GM12878 (cell line): ENCODE measurements around the gene PHKG2. TPM values are rescaled to one million over a fixed set of nuclear protein-coding genes. Genes with fewer than 3 reads are reported as not detected.
A peak's percentile ranks its signal among the peaks of the same experiment; 100 is the strongest.

Source experiments
- ATAC-seq: fragments of 200-7000 bp; cut with Tn5 transposase; 3 replicates; pipeline ENCODE4 v1.9.1; 2020; ENCODE audit warnings: mild to moderate bottlenecking, moderate library complexity
- Bru-seq: library from RNA; stranded (reverse); fragments of 400-500 nt; gene quantifications from one replicate; lab custom pipeline; 2021; lab: Mats Ljungman, UMichigan
- BruChase-seq, 2 experiments: library from RNA; stranded (reverse); fragments of 400-500 nt; gene quantifications; one replicate each; lab custom pipeline; 2021; lab: Mats Ljungman, UMichigan
- BruUV-seq: library from RNA; stranded (reverse); fragments of 400-500 nt; replicated peaks from 2 replicates; lab custom pipeline; 2021; lab: Mats Ljungman, UMichigan
- CTCF ChIA-PET: fragments of 300-600 bp; sonication (Branson Sonifier 250); formaldehyde crosslinking; extraction: SDS; loops from one replicate; lab custom pipeline; 2021; ENCODE audit warnings: inconsistent platforms; lab: Yijun Ruan, JAX
- POLR2A ChIA-PET: fragments of 350-600 bp; formaldehyde crosslinking; extraction: SDS; loops from one replicate; lab custom pipeline; 2021; ENCODE audit warnings: inconsistent platforms; lab: Charles Lee
- RAD21 ChIA-PET: fragments of 300-600 bp; sonication (Branson Sonifier 250); formaldehyde crosslinking; loops from one replicate; lab custom pipeline; 2023; ENCODE audit warnings: antibody characterized with exemption; ENCODE audit not compliant: unreplicated experiment; lab: Charles Lee
- SMC1A ChIA-PET: fragments of 300-600 bp; sonication (Branson Sonifier 250); formaldehyde crosslinking; loops from one replicate; lab custom pipeline; 2023; ENCODE audit not compliant: unreplicated experiment, uncharacterized antibody; lab: Charles Lee
- DNase-seq: peaks from one replicate; pipeline ENCODE4 v3.0.0-alpha.2; 2011; ENCODE audit warnings: low read depth, low spot score
- FAIRE-seq: peaks from 3 replicates; lab custom pipeline; 2011; peaks lifted over from hg19 to GRCh38; lab: Jason Lieb, UNC
- H2AFZ ChIP-seq: 2 replicates; pipeline ENCODE4 v1.6.0; 2011; ENCODE audit warnings: low read depth, low read length, control low read depth; ENCODE audit not compliant: control insufficient read depth
- H3K27ac ChIP-seq: 2 replicates; pipeline ENCODE4 v1.5.1; 2011; ENCODE audit warnings: control low read depth; ENCODE audit not compliant: control insufficient read depth, insufficient read depth
- H3K27me3 ChIP-seq, 2 experiments: replicated peaks in 1 of 2; 2 replicates each; pipeline versions ENCODE4 v1.6.0 to v1.6.1; 2011; ENCODE audit warnings: low read length in 1 of 2; ENCODE audit not compliant: control insufficient read depth in 2 of 2, insufficient read depth in 2 of 2
- H3K36me3 ChIP-seq, 2 experiments: 2 replicates each; pipeline ENCODE4 v1.5.1; 2011; ENCODE audit warnings: low read length in 1 of 2; ENCODE audit not compliant: control insufficient read depth in 2 of 2, insufficient read depth in 2 of 2
- H3K4me1 ChIP-seq: 2 replicates; pipeline ENCODE4 v1.6.1; 2011; ENCODE audit warnings: mild to moderate bottlenecking, low read length, moderate library complexity, mixed read lengths; ENCODE audit not compliant: control insufficient read depth, insufficient read depth
- H3K4me2 ChIP-seq: 2 replicates; pipeline ENCODE4 v1.6.0; 2011; ENCODE audit warnings: control low read depth; ENCODE audit not compliant: control insufficient read depth, insufficient read depth
- H3K4me3 ChIP-seq: fragments of 200-600 bp; sonication (generic); 2 replicates; pipeline ENCODE4 v1.5.1; 2016
- H3K79me2 ChIP-seq: 2 replicates; pipeline ENCODE4 v1.6.0; 2011; ENCODE audit warnings: low read length; ENCODE audit not compliant: control insufficient read depth, insufficient read depth
- H3K9ac ChIP-seq: 2 replicates; pipeline ENCODE4 v1.8.0; 2011; ENCODE audit warnings: low read length, control low read depth, mixed read lengths; ENCODE audit not compliant: control insufficient read depth, insufficient read depth
- H3K9me3 ChIP-seq: replicated peaks from 3 replicates; pipeline ENCODE4 v1.5.1; 2011; ENCODE audit warnings: mild to moderate bottlenecking, low read length; ENCODE audit not compliant: control insufficient read depth, insufficient read depth
- H4K20me1 ChIP-seq: 2 replicates; pipeline ENCODE4 v1.6.0; 2011; ENCODE audit not compliant: control insufficient read depth, insufficient read depth
- CREM ChIP-seq: IDR thresholded peaks from 2 replicates; pipeline ENCODE4 v1.6.1; 2014; ENCODE audit warnings: antibody characterized with exemption, low read depth
- MEF2A ChIP-seq: IDR thresholded peaks from 2 replicates; pipeline ENCODE4 v1.6.1; 2011; ENCODE audit warnings: low read depth, mild to moderate bottlenecking, low read length, moderate library complexity; ENCODE audit not compliant: insufficient read depth
- TCF12 ChIP-seq: IDR thresholded peaks from 2 replicates; pipeline ENCODE4 v1.6.1; 2011; ENCODE audit warnings: low read depth, mild to moderate bottlenecking, low read length
- ZNF217 ChIP-seq: fragments of 450-650 bp; IDR thresholded peaks from 2 replicates; pipeline ENCODE4 v1.6.1; 2017; ENCODE audit warnings: antibody characterized with exemption, mild to moderate bottlenecking
- WGBS: methylation state at CpG from one replicate; pipeline ENCODE4 v1.1.6; 2016; ENCODE audit warnings: low lambda C conversion rate; ENCODE audit not compliant: insufficient replicate concordance, insufficient coverage; ENCODE audit errors: missing lambda C conversion rate; 5-methylcytosine and 5-hydroxymethylcytosine counted together
- in situ Hi-C: fragments of 300-500 bp; cut with MboI; formaldehyde crosslinking; loops from 9 replicates; pipeline ENCODE4 v1.14.3; 2018; ENCODE audit warnings: mixed read lengths
- intact Hi-C: fragments of 100-400 bp; cut with micrococcal nuclease; formaldehyde crosslinking; loops from one replicate; pipeline ENCODE4 v1.14.2; 2022; ENCODE audit not compliant: unreplicated experiment
- long read RNA-seq, 2 experiments: library from polyadenylated mRNA; unstranded; transcript quantifications; one replicate each; pipeline ENCODE4 v2.0.0, GENCODE V29; 2019 to 2020
- polyA minus RNA-seq, 3 experiments: library from RNA; depleted of rRNA, polyadenylated mRNA; stranded (reverse); fragments of >200 nt; gene quantifications; 2 replicates each; pipeline ENCODE4 v1.2.3, GENCODE V29; 2011
- polyA plus RNA-seq, 11 experiments: library from polyadenylated mRNA; depleted of rRNA in 4 of 11; unstranded in 6 of 11; stranded (reverse) in 5 of 11; fragments of >200 nt; fragmentation: Nextera tagmentation in 4 of 11; fragmentation: Illumina TruSeq in 1 of 11; extraction: Ambion mirVana in 4 of 11; extraction: Trizol in 1 of 11; gene quantifications; 1 replicate in 1 of 11; 2 replicates in 10 of 11; pipeline versions ENCODE4 v1.2.1 to v1.2.3, GENCODE V29; 2011 to 2016; ENCODE audit warnings: inconsistent platforms in 2 of 11, missing spikeins in 2 of 11, low read depth in 1 of 11
- total RNA-seq, 4 experiments: library from RNA; depleted of rRNA in 3 of 4; stranded (reverse); fragments of >200 nt in 3 of 4; fragmentation: Illumina TruSeq in 1 of 4; extraction: Trizol in 1 of 4; gene quantifications; 2 replicates each; pipeline versions ENCODE4 v1.2.1 to v1.2.3, GENCODE V29; 2013 to 2021
- TF ChIP-seq, protein P1 (sequence below): fragments of 450-650 bp; IDR thresholded peaks from 2 replicates; pipeline ENCODE4 v1.6.1; 2017; ENCODE audit warnings: mild to moderate bottlenecking, low read depth, inconsistent platforms; ENCODE audit not compliant: poor library complexity, severe bottlenecking
- TF ChIP-seq, protein P2 (sequence below): IDR thresholded peaks from 2 replicates; pipeline ENCODE4 v1.6.1; 2012; ENCODE audit warnings: low read depth, low read length, improper control_type of control experiment
- TF ChIP-seq, protein P3 (sequence below): fragments of 450-650 bp; IDR thresholded peaks from 2 replicates; pipeline ENCODE4 v1.6.1; 2016; ENCODE audit warnings: mild to moderate bottlenecking

The PHKG2 gene, protein sequence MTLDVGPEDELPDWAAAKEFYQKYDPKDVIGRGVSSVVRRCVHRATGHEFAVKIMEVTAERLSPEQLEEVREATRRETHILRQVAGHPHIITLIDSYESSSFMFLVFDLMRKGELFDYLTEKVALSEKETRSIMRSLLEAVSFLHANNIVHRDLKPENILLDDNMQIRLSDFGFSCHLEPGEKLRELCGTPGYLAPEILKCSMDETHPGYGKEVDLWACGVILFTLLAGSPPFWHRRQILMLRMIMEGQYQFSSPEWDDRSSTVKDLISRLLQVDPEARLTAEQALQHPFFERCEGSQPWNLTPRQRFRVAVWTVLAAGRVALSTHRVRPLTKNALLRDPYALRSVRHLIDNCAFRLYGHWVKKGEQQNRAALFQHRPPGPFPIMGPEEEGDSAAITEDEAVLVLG
- total RNA-seq (2013; cell fraction: nucleolus; rRNA removed): 38.4 and 43.6 TPM in 2 replicates
- total RNA-seq (2014; rRNA removed) (41.8 and 43.9 TPM in 2 replicates), total RNA-seq (2014; rRNA removed; fragmentation: Illumina TruSeq; extraction: Trizol) (18.3 and 19.7 TPM in 2 replicates), total RNA-seq (2021) (35.8 and 38.0 TPM in 2 replicates), polyA plus RNA-seq (2011; rRNA removed) (26.6 and 36.1 TPM in 2 replicates), polyA plus RNA-seq (2014; fragmentation: Illumina TruSeq; extraction: Trizol) (26.0 and 36.4 TPM in 2 replicates), polyA plus RNA-seq (2014; fragmentation: Nextera tagmentation; extraction: Ambion mirVana) (1 to 10 TPM; 5.2 to 8.8 TPM), polyA plus RNA-seq (2014; rRNA removed) (47.4 and 54.2 TPM in 2 replicates), polyA plus RNA-seq (2016; fragmentation: Nextera tagmentation; extraction: Ambion mirVana) (10 to 100 TPM; 47.3 to 50.1 TPM), polyA minus RNA-seq (2011; rRNA and poly(A)+ RNA removed) (25.9 and 39.8 TPM in 2 replicates), Bru-seq, nascent RNA (percentile 68 among the genes with signal in this experiment), BruChase-seq, experiment 1, labeled RNA remaining after a 6-hour chase (percentile 78 among the genes with signal in this experiment), BruChase-seq, experiment 2, labeled RNA remaining after a 2-hour chase (percentile 77 among the genes with signal in this experiment)
- 16.3 TPM for polyA plus RNA-seq (2011; ENCODE audit: low read depth)
- 42.5 and 54.9 TPM in 2 replicates for polyA plus RNA-seq (2011; cell fraction: cytosol; rRNA removed)
- 131 and 156 TPM in 2 replicates for polyA plus RNA-seq (2011; cell fraction: nucleus; rRNA removed)
- 26.0 and 30.1 TPM in 2 replicates for polyA plus RNA-seq (2012)
- polyA minus RNA-seq (2011; cell fraction: cytosol; rRNA and poly(A)+ RNA removed): 12.4 and 13.7 TPM in 2 replicates
- 22.2 and 47.6 TPM in 2 replicates for polyA minus RNA-seq (2011; cell fraction: nucleus; rRNA and poly(A)+ RNA removed)
- long read RNA-seq, experiment 1, full-length matches to known transcripts: 46 of 55 reads
- long read RNA-seq, experiment 1, partial matches to known transcripts: 3 of 55 reads
- long read RNA-seq, experiment 1, other reads (novel, unspliced or antisense): 6 of 55 reads
- long read RNA-seq, experiment 2, full-length matches to known transcripts: 52 of 63 reads
- long read RNA-seq, experiment 2, partial matches to known transcripts: 3 of 63 reads
- long read RNA-seq, experiment 2, other reads (novel, unspliced or antisense): 8 of 63 reads

DNA sequence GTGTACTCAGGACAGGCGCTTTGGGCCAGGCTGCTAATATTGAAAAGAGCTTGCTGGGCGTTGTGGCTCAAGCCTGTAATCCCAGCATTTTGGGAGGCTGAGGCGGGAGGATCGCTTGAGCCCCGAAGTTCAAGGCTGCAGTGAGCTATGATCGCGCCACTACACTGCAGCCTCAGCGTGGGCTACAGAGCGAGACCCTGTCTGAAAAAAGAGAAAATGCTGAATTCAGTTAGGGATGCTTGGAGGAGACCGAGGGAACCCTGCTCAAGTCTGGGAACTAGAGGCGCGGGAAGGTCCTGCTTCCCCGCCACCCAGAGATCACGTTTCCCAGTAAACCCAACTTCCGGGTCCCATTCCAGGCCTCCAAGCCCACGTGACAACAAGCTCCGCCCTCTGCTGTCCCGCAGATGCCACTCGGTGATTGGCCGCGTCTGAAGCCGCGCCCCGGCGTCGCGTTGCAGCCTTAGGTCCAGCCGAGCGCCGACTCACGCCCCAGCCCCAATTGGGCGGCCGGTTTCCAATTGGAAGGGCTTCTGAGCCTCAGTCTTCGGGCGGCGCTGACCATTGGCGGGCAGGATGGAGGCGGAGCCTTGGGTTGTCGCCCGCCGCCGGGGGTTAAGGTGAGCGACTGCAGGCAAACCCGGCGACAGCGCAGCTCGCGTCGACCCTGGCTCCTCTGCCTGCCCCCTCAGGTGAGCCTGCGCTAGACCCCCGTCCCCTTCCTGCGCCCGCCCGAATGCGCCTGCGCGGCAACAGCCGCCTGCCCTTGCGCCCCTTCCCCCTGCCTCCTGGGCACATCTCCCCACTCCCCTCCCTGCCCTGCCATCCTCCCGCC is at the start of gene PHKG2:
TSS of gene PHKG2 (plus strand) at position 627 of the 835 bp plus-strand sequence. CDS start 396 bp downstream, outside the sequence.
- intact Hi-C loops: loop anchor here (2.0 kb wide), 1 partner anchor 67 kb away; no protein-coding TSS in a partner anchor
- FAIRE-seq (peak; percentile 100), DNase-seq (peak; percentile 96), ATAC-seq (peak; percentile 100)
- 3% methylated on average over 48 of the region's 60 CpGs for WGBS
- Histone ChIP-seq H3K4me1 (peaks cover 9% of the 10 kb centered on the region), H3K36me3 (peaks cover 4 to 9% of the 10 kb centered on the region in 2 experiments; a peak in 3 of 4 replicates), H3K4me3 (peak within 1 kb of the TSS; percentile 89), H3K9me3 (no peaks in the 10 kb centered on the region), H3K9ac (peak within 1 kb of the TSS; percentile 42), H3K27me3 (no peaks in the 10 kb centered on the region), H3K27ac (peak within 1 kb of the TSS; percentile 71), H4K20me1 (no peaks in the 10 kb centered on the region; the same call in 1 of the 2 replicates), H2AFZ (peak within 1 kb of the TSS; percentile 74), H3K4me2 (peak within 1 kb of the TSS; percentile 82), H3K79me2 (peaks cover 18% of the 10 kb centered on the region)
- CTCF ChIA-PET: interaction anchor here (0.7 to 1.9 kb wide), 7 partner anchors 27 to 194 kb away, joined by 3 to 9 read pairs (median 4); partner anchors contain the start of gene PRR14
- in situ Hi-C loops: no loop called here
- BruUV-seq: TSS peak; percentile 94
- RAD21 ChIA-PET: interaction anchor here (0.6 to 1.8 kb wide), 7 partner anchors 34 to 326 kb away, joined by 3 to 6 read pairs (median 4); partner anchors contain the start of genes FBRS, ZNF646 and ZNF668
- SMC1A ChIA-PET: interaction anchor here (0.7 to 1.6 kb wide), 6 partner anchors 11 to 126 kb away, joined by 3 to 4 read pairs (median 3); no protein-coding TSS in a partner anchor
- POLR2A ChIA-PET: interaction anchor here (0.5 to 2.0 kb wide), 15 partner anchors 10 to 432 kb away, joined by 3 to 9 read pairs (median 4); partner anchors contain the start of genes KAT8 and SRCAP
- TF ChIP-seq MEF2A: no peak
- TF ChIP-seq, protein P1, sequence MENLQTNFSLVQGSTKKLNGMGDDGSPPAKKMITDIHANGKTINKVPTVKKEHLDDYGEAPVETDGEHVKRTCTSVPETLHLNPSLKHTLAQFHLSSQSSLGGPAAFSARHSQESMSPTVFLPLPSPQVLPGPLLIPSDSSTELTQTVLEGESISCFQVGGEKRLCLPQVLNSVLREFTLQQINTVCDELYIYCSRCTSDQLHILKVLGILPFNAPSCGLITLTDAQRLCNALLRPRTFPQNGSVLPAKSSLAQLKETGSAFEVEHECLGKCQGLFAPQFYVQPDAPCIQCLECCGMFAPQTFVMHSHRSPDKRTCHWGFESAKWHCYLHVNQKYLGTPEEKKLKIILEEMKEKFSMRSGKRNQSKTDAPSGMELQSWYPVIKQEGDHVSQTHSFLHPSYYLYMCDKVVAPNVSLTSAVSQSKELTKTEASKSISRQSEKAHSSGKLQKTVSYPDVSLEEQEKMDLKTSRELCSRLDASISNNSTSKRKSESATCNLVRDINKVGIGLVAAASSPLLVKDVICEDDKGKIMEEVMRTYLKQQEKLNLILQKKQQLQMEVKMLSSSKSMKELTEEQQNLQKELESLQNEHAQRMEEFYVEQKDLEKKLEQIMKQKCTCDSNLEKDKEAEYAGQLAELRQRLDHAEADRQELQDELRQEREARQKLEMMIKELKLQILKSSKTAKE: peak; percentile 17
- no peak for TF ChIP-seq ZNF217
- TF ChIP-seq, protein P2, sequence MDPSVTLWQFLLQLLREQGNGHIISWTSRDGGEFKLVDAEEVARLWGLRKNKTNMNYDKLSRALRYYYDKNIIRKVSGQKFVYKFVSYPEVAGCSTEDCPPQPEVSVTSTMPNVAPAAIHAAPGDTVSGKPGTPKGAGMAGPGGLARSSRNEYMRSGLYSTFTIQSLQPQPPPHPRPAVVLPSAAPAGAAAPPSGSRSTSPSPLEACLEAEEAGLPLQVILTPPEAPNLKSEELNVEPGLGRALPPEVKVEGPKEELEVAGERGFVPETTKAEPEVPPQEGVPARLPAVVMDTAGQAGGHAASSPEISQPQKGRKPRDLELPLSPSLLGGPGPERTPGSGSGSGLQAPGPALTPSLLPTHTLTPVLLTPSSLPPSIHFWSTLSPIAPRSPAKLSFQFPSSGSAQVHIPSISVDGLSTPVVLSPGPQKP: peak; percentile 21; the same call in 1 of the 2 replicates
- TF ChIP-seq, protein P3, sequence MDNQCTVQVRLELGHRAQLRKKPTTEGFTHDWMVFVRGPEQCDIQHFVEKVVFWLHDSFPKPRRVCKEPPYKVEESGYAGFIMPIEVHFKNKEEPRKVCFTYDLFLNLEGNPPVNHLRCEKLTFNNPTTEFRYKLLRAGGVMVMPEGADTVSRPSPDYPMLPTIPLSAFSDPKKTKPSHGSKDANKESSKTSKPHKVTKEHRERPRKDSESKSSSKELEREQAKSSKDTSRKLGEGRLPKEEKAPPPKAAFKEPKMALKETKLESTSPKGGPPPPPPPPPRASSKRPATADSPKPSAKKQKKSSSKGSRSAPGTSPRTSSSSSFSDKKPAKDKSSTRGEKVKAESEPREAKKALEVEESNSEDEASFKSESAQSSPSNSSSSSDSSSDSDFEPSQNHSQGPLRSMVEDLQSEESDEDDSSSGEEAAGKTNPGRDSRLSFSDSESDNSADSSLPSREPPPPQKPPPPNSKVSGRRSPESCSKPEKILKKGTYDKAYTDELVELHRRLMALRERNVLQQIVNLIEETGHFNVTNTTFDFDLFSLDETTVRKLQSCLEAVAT: peak; percentile 97
- peak; percentile 65 for TF ChIP-seq CREM
- 0 out of 2 replicates have a peak, but pooled peaks have one; percentile 8 for TF ChIP-seq TCF12
